HepG2 (cell line): Measurements from ENCODE around the gene PCCB. TPM values are rescaled to one million over a fixed set of nuclear protein-coding genes. Genes with fewer than 3 reads are reported as not detected.

ENCODE experiments used
- CHD2 ChIP-seq: IDR thresholded peaks from 2 replicates; pipeline ENCODE4 v1.6.1; 2011; ENCODE audit warnings: low read depth, low read length, improper control_type of control experiment
- JUND ChIP-seq: sonication (generic); formaldehyde crosslinking; IDR thresholded peaks from 2 replicates; pipeline ENCODE4 v1.8.0; 2022; ENCODE audit warnings: mild to moderate bottlenecking, missing genetic modification reagents
- KMT2A ChIP-seq: sonication (generic); formaldehyde crosslinking; IDR thresholded peaks from 2 replicates; pipeline ENCODE4 v1.4.0; 2020; ENCODE audit warnings: missing genetic modification reagents
- MLLT10 ChIP-seq: sonication (generic); formaldehyde crosslinking; IDR thresholded peaks from 2 replicates; pipeline ENCODE4 v1.4.0; 2020; ENCODE audit warnings: missing genetic modification reagents
- NCOA1 ChIP-seq: sonication (generic); formaldehyde crosslinking; IDR thresholded peaks from 2 replicates; pipeline ENCODE4 v1.9.0; 2021; ENCODE audit warnings: missing genetic modification reagents
- PAWR ChIP-seq: sonication (generic); formaldehyde crosslinking; IDR thresholded peaks from 2 replicates; pipeline ENCODE4 v1.4.0; 2020; ENCODE audit warnings: missing genetic modification reagents, mild to moderate bottlenecking, borderline replicate concordance
- REPIN1 ChIP-seq: sonication (generic); formaldehyde crosslinking; IDR thresholded peaks from 2 replicates; pipeline ENCODE4 v1.8.0; 2022; ENCODE audit warnings: missing genetic modification reagents, low read depth, mild to moderate bottlenecking, borderline replicate concordance
- SETDB1 ChIP-seq: sonication (generic); formaldehyde crosslinking; IDR thresholded peaks from 2 replicates; pipeline ENCODE4 v1.5.1; 2020; ENCODE audit warnings: missing genetic modification reagents, mild to moderate bottlenecking, borderline replicate concordance
- TEAD2 ChIP-seq: sonication (generic); formaldehyde crosslinking; IDR thresholded peaks from 2 replicates; pipeline ENCODE4 v1.9.0; 2021; ENCODE audit warnings: missing genetic modification reagents
- U2AF1 ChIP-seq: fragments of 200-400 bp; formaldehyde crosslinking; optimal IDR thresholded peaks from 2 replicates; pipeline ENCODE3; 2017; ENCODE audit warnings: mild to moderate bottlenecking, low read depth, low read length
- ZNF10 ChIP-seq: sonication (generic); formaldehyde crosslinking; IDR thresholded peaks from 2 replicates; pipeline ENCODE4 v1.4.0; 2020; ENCODE audit warnings: mild to moderate bottlenecking, low read depth, missing genetic modification reagents, borderline replicate concordance
- ZNF382 ChIP-seq: sonication (generic); formaldehyde crosslinking; IDR thresholded peaks from 2 replicates; pipeline ENCODE4 v1.5.0; 2020; ENCODE audit warnings: missing genetic modification reagents, mild to moderate bottlenecking, borderline replicate concordance
- ZNF431 ChIP-seq: sonication (generic); formaldehyde crosslinking; IDR thresholded peaks from 2 replicates; pipeline ENCODE4 v1.9.0; 2022; ENCODE audit warnings: missing genetic modification reagents, low read depth, mild to moderate bottlenecking, borderline replicate concordance
- ZNF496 ChIP-seq: sonication (generic); formaldehyde crosslinking; IDR thresholded peaks from 2 replicates; pipeline ENCODE4 v1.8.1; 2023; ENCODE audit warnings: mild to moderate bottlenecking, moderate library complexity, missing genetic modification reagents; ENCODE audit not compliant: insufficient replicate concordance
- ZNF691 ChIP-seq: sonication (generic); formaldehyde crosslinking; IDR thresholded peaks from 2 replicates; pipeline ENCODE4 v1.4.0; 2020; ENCODE audit warnings: missing genetic modification reagents, low read depth, mild to moderate bottlenecking, borderline replicate concordance
- ZNF776 ChIP-seq: sonication (generic); formaldehyde crosslinking; IDR thresholded peaks from 2 replicates; pipeline ENCODE4 v1.4.0; 2020; ENCODE audit warnings: mild to moderate bottlenecking, missing genetic modification reagents
- ZNF879 ChIP-seq: sonication (generic); formaldehyde crosslinking; IDR thresholded peaks from 2 replicates; pipeline ENCODE4 v1.8.1; 2023; ENCODE audit warnings: missing genetic modification reagents
- polyA plus RNA-seq, 8 experiments: library from polyadenylated mRNA; depleted of rRNA in 3 of 8; stranded (reverse) in 7 of 8; unstranded in 1 of 8; fragments of >200 nt; fragmentation: Illumina TruSeq in 4 of 8; extraction: Trizol in 4 of 8; gene quantifications; 2 replicates each; pipeline versions ENCODE4 v1.2.1 to v1.2.3, GENCODE V29; 2011 to 2016; ENCODE audit warnings: low read depth in 4 of 8, missing spikeins in 1 of 8, mixed read lengths in 1 of 8; ENCODE audit not compliant: insufficient read depth in 1 of 8
- total RNA-seq, 5 experiments: library from RNA; depleted of rRNA; stranded (reverse); fragments of >200 nt; fragmentation: Illumina TruSeq; extraction: Trizol; gene quantifications; 2 replicates each; pipeline ENCODE4 v1.2.3, GENCODE V29; 2016; ENCODE audit warnings: low read depth in 1 of 5
- TF ChIP-seq, protein P1 (sequence below): sonication (generic); formaldehyde crosslinking; IDR thresholded peaks from 2 replicates; pipeline ENCODE4 v1.8.0; 2022; ENCODE audit warnings: low read depth, missing genetic modification reagents
- TF ChIP-seq, protein P2 (sequence below): sonication (generic); formaldehyde crosslinking; IDR thresholded peaks from 2 replicates; pipeline ENCODE4 v1.4.0; 2020; ENCODE audit warnings: missing genetic modification reagents, borderline replicate concordance

Gene PCCB
- total and polyA plus RNA-seq, 2 of the 13 experiments (the other 11 are each of a cell fraction or from before 2014, with no cell fraction given) = 84.1 to 88.7 TPM

- TF ChIP-seq ZNF691 (CRISPR knock-in tag) (peak; percentile 79; the same call in 1 of the 2 replicates), ZNF431 (peak; percentile 95), NCOA1 (CRISPR knock-in tag) (no peak), MLLT10 (CRISPR knock-in tag) (no peak), ZNF382 (CRISPR knock-in tag) (no peak), PAWR (CRISPR knock-in tag) (no peak), ZNF10 (CRISPR knock-in tag) (no peak), KMT2A (CRISPR knock-in tag) (peak; percentile 45; the same call in 1 of the 2 replicates), ZNF776 (CRISPR knock-in tag) (peak; percentile 91; the same call in 1 of the 2 replicates), JUND (CRISPR knock-in tag) (no peak), REPIN1 (CRISPR knock-in tag) (peak; percentile 84), ZNF496 (CRISPR knock-in tag) (no peak), SETDB1 (CRISPR knock-in tag) (no peak), TEAD2 (CRISPR knock-in tag) (peak; percentile 97), CHD2 (no peak), U2AF1 (no peak), ZNF879 (CRISPR knock-in tag) (peak; percentile 85; the same call in 1 of the 2 replicates)
- TF ChIP-seq, protein P1, sequence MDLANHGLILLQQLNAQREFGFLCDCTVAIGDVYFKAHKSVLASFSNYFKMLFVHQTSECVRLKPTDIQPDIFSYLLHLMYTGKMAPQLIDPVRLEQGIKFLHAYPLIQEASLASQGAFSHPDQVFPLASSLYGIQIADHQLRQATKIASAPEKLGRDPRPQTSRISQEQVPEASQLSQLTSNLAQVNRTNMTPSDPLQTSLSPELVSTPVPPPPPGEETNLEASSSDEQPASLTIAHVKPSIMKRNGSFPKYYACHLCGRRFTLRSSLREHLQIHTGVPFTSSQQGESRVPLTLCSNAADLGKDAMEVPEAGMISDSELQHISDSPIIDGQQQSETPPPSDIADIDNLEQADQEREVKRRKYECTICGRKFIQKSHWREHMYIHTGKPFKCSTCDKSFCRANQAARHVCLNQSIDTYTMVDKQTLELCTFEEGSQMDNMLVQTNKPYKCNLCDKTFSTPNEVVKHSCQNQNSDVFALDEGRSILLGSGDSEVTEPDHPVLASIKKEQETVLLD (CRISPR knock-in tag) = peak; percentile 71; the same call in 1 of the 2 replicates
- TF ChIP-seq, protein P2, sequence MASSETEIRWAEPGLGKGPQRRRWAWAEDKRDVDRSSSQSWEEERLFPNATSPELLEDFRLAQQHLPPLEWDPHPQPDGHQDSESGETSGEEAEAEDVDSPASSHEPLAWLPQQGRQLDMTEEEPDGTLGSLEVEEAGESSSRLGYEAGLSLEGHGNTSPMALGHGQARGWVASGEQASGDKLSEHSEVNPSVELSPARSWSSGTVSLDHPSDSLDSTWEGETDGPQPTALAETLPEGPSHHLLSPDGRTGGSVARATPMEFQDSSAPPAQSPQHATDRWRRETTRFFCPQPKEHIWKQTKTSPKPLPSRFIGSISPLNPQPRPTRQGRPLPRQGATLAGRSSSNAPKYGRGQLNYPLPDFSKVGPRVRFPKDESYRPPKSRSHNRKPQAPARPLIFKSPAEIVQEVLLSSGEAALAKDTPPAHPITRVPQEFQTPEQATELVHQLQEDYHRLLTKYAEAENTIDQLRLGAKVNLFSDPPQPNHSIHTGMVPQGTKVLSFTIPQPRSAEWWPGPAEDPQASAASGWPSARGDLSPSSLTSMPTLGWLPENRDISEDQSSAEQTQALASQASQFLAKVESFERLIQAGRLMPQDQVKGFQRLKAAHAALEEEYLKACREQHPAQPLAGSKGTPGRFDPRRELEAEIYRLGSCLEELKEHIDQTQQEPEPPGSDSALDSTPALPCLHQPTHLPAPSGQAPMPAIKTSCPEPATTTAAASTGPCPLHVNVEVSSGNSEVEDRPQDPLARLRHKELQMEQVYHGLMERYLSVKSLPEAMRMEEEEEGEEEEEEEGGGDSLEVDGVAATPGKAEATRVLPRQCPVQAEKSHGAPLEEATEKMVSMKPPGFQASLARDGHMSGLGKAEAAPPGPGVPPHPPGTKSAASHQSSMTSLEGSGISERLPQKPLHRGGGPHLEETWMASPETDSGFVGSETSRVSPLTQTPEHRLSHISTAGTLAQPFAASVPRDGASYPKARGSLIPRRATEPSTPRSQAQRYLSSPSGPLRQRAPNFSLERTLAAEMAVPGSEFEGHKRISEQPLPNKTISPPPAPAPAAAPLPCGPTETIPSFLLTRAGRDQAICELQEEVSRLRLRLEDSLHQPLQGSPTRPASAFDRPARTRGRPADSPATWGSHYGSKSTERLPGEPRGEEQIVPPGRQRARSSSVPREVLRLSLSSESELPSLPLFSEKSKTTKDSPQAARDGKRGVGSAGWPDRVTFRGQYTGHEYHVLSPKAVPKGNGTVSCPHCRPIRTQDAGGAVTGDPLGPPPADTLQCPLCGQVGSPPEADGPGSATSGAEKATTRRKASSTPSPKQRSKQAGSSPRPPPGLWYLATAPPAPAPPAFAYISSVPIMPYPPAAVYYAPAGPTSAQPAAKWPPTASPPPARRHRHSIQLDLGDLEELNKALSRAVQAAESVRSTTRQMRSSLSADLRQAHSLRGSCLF = peak; percentile 91
Measured at GRCh38 chr3:136250903-136251460, 842 bp downstream of the PCCB start (continued).
